IPS DF 6.9 (cell line): Measurements from ENCODE around the gene DRC7.

Experiments used
- DNase-seq: peaks from one replicate; pipeline ENCODE4 v3.0.0-alpha.2; 2013; ENCODE audit warnings: low read depth, low spot score
- H3K27ac ChIP-seq: one replicate; pipeline ENCODE4 v1.5.1; 2013; ENCODE audit warnings: low read length, control low read depth
- H3K27me3 ChIP-seq: 2 replicates; pipeline ENCODE4 v1.6.1; 2013; ENCODE audit warnings: mild to moderate bottlenecking, low read length; ENCODE audit not compliant: control insufficient read depth, insufficient read depth
- H3K36me3 ChIP-seq: 2 replicates; pipeline ENCODE4 v1.6.1; 2013; ENCODE audit warnings: low read length; ENCODE audit not compliant: control insufficient read depth, insufficient read depth
- H3K4me1 ChIP-seq: 2 replicates; pipeline ENCODE4 v1.6.1; 2013; ENCODE audit warnings: low read length; ENCODE audit not compliant: control insufficient read depth, insufficient read depth
- H3K4me3 ChIP-seq: 2 replicates; pipeline ENCODE4 v1.5.1; 2013; ENCODE audit warnings: mild to moderate bottlenecking, low read length
- H3K9me3 ChIP-seq: 2 replicates; pipeline ENCODE4 v1.6.1; 2013; ENCODE audit warnings: low read length, inconsistent platforms; ENCODE audit not compliant: control insufficient read depth, insufficient read depth
- WGBS: extraction: QIAGEN DNeasy Blood & Tissue Kit; methylation state at CpG from one replicate; pipeline ENCODE4 v1.1.7; 2013; ENCODE audit warnings: mixed read lengths, missing lambda C conversion rate; ENCODE audit not compliant: insufficient read length, insufficient coverage; 5-methylcytosine and 5-hydroxymethylcytosine counted together

DRC7 gene

DNA sequence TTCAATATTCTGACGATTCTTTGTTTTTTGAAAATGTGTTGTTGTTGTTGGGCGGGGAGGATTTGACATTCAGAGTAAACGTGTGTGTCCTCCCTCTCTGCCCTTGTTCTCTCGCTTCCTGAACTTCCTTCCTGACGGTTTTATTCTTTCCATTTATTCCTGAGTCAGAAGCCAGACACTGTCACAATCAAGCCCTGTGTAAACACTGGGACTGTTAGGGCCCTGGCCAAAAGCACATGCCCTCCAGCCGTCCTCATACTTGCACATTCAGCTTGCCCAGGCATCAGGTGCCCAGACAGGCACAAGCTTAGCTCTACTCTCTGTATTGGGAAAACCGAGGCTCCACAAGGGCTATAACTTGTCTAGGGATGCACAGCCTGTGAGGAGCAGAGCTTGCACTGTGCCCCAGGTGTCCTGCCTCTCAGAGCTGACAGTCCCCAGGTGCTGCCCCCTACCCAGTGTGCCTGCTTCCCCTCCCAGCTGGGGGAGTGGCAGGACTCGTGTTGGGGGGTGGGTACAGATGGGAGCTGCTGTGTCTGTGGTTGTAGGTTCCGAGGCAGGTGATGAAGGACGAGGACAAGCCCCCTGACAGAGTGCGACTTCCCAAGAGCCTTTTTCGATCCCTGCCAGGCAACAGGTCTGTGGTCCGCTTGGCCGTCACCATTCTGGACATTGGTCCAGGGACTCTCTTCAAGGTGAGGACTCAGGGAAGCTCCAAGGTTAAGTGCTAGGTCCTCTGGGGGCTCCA is 16.8 kb upstream of the DRC7 start:
- no CpG with 5 or more reads among the region's 14 CpGs for WGBS
- no peak overlapping the region for H3K4me3 ChIP-seq
- no peaks in the 10 kb centered on the region for H3K9me3 ChIP-seq
- H3K4me1 ChIP-seq = peaks cover 2% of the 10 kb centered on the region; the same call in 1 of the 2 replicates
- no peak for DNase-seq
- H3K27me3 ChIP-seq = no peaks in the 10 kb centered on the region
- no peak overlapping the region for H3K27ac ChIP-seq
- no peaks in the 10 kb centered on the region for H3K36me3 ChIP-seq

DNA sequence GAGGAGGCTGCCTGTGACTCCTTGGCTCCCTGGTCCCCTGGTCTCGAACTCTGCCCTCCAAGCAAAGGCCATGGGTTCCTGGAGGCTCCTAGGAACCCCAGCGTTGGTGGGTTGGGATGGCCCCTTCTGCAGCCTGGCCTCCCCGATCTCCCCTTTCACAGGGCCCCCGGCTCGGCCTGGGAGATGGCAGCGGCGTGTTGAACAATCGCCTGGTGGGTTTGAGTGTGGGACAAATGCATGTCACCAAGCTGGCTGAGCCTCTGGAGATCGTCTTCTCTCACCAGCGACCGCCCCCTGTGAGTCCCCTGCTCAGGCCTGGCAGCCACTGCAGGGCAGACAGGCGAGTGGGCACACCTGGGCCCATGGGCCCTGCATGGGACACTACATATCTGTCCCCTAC is 15.6 kb upstream of the DRC7 start:
- no peak overlapping the region for H3K4me3 ChIP-seq
- H3K27me3 ChIP-seq = no peaks in the 10 kb centered on the region
- H3K4me1 ChIP-seq = peaks cover 2% of the 10 kb centered on the region; the same call in 1 of the 2 replicates
- no peak overlapping the region for H3K27ac ChIP-seq
- DNase-seq = no peak
- whole genome bisulfite sequencing = no CpG with 5 or more reads among the region's 12 CpGs
- no peaks in the 10 kb centered on the region for H3K36me3 ChIP-seq
- no peaks in the 10 kb centered on the region for H3K9me3 ChIP-seq

DNA sequence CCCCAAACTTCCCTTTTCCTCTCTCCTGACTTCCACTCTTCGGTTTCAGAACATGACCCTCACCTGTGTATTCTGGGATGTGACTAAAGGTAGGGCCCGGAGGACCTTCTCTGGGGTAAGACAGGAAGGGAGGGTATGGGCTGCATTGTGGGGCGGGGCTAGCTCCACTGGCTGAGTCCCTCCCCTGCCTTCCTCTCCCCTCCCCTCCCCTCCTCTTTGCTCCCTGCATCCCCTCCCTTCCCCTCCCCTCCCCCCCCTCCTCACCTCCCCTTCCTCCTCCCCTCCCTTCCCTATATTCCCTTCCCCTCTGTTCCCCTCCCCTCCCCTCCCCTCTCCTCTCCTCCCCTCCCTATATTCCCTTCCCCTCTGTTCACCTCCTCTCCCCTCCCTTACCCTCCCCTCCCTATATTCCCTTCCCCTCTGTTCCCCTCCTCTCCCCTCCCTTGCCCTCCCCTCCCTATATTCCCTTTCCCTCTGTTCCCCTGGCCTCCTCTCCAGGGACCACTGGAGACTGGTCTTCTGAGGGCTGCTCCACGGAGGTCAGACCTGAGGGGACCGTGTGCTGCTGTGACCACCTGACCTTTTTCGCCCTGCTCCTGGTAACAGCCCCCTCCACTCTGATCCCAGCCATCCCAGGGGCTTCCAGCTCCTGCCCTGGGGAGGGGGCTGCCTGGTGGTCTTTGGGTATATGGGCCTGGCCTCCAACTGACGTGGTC is 14.7 kb upstream of the DRC7 start:
- no peak for DNase-seq
- Histone ChIP-seq H3K4me1 (peaks cover 2% of the 10 kb centered on the region; the same call in 1 of the 2 replicates), H3K27me3 (no peaks in the 10 kb centered on the region), H3K27ac (no peak overlapping the region), H3K9me3 (no peaks in the 10 kb centered on the region), H3K4me3 (no peak overlapping the region), H3K36me3 (no peaks in the 10 kb centered on the region)
- no CpG with 5 or more reads among the region's 7 CpGs for WGBS

DNA sequence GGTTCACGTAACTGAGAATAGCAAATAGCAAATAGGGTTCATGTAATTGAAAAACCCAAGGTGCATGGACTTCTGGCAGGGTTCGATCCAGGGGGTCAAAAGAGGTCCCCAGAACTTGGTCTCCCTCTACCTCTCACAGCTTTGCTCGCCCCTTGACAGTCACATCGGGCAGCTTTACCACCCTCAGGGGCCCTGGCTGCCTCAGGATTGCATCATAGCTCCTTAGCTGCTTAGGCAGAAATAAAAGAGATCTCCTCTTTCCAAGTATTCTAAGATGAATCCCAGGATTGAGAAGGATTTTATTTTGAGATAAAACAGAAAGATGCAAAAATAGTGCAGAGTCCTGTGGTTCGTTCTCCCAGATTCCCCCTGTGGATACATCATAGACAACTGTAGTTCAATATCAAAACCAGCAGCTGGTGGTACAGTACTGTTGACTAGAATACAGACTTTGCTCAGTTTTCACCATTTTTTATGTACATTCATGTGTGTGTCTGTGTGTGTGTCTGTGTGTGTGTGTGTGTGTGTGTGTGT is 13.7 kb upstream of the DRC7 start:
- Histone ChIP-seq H3K27me3 (no peaks in the 10 kb centered on the region), H3K4me1 (peaks cover 2% of the 10 kb centered on the region; the same call in 1 of the 2 replicates), H3K9me3 (no peaks in the 10 kb centered on the region), H3K27ac (no peak overlapping the region), H3K4me3 (no peak overlapping the region), H3K36me3 (no peaks in the 10 kb centered on the region)
- WGBS = no CpG with 5 or more reads among the region's 5 CpGs
- no peak for DNase-seq

DNA sequence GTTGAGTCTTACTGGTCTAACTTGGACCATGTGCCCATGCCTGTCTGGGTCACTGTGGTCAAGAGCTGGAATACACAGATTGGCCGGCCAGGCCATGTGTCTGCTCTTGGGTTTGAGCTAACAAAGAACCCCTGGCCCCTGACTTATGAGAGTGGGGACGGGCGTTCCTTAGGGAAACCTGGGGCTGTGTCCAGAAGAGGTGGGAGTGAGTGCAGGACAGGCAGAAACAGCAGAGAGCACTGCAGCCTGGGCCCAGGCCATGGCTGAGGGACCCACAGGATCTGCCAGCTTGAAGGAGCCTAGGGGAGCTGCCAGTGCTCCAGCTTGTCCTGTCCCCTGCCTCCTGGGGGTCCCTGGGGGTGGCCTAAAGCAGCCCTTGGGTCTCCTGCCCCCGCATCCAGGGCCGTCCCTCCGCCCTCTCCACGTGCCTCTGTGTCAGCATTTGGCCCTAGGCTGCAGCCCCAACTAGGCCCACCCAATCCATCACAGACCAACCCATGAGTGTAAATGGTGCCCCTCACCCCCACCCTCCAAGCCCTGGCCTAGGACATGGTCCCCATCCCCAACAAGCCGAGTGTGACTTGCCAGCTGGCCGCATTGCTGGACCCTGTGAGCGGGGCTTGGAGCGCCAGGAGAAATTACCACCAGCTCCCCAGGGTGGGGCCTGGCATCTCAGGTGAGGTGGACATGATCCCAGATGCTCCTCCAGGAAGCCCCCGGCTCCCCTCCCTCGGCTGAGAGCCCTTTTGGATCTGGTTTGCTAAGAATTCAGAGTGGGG is 12.5 kb upstream of the DRC7 start:
- no CpG with 5 or more reads among the region's 13 CpGs for WGBS
- H3K4me1 ChIP-seq = peaks cover 2% of the 10 kb centered on the region; the same call in 1 of the 2 replicates
- H3K27me3 ChIP-seq = no peaks in the 10 kb centered on the region
- no peak overlapping the region for H3K27ac ChIP-seq
- no peaks in the 10 kb centered on the region for H3K9me3 ChIP-seq
- H3K4me3 ChIP-seq = no peak overlapping the region
- H3K36me3 ChIP-seq = no peaks in the 10 kb centered on the region
- no peak for DNase-seq

DNA sequence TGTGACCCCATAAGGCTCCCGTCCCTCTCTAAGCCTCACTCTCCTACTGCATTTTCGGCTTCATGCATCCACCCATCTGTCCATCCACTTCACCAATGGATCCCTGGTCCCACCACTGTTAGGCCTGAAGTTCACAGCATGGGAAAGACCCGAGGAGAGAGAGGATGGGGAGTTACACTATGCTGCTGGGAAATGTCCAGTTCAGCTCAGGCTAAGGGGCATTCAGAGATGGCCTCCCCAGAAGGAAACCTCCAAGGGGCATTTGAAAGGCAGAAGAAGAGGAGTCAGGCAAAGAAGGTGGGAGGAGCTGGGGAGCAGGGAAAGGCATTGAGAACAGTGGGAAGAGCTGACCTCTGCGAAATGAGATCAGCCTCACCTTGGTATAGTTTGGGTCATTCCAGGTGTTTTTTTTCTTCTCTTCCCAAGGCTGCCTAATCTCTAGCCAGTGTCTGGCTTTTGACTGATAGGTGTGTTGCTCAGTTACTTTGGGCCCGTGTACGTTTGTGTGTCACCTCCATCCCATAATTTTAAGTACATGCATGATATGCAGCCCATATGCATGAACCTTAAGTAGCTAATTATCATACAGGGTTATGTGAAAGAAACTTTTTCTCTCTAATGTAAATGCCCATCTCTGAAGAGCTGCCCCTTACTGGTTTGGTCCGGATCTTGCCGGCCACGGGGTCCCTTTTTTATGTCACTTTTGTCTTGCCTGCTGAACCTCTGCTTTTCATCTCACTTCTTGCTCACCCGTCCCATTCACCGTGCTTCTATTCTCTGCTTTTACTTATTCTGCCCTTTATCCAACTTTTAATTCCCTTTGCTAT is 11.6 kb upstream of the DRC7 start:
- no peaks in the 10 kb centered on the region; the same call in 1 of the 2 replicates for H3K4me1 ChIP-seq
- no peak overlapping the region for H3K27ac ChIP-seq
- no peak for DNase-seq
- no peaks in the 10 kb centered on the region for H3K9me3 ChIP-seq
- no peak overlapping the region for H3K4me3 ChIP-seq
- no CpG with 5 or more reads among the region's 11 CpGs for WGBS
- H3K27me3 ChIP-seq = no peaks in the 10 kb centered on the region
- H3K36me3 ChIP-seq = no peaks in the 10 kb centered on the region

DNA sequence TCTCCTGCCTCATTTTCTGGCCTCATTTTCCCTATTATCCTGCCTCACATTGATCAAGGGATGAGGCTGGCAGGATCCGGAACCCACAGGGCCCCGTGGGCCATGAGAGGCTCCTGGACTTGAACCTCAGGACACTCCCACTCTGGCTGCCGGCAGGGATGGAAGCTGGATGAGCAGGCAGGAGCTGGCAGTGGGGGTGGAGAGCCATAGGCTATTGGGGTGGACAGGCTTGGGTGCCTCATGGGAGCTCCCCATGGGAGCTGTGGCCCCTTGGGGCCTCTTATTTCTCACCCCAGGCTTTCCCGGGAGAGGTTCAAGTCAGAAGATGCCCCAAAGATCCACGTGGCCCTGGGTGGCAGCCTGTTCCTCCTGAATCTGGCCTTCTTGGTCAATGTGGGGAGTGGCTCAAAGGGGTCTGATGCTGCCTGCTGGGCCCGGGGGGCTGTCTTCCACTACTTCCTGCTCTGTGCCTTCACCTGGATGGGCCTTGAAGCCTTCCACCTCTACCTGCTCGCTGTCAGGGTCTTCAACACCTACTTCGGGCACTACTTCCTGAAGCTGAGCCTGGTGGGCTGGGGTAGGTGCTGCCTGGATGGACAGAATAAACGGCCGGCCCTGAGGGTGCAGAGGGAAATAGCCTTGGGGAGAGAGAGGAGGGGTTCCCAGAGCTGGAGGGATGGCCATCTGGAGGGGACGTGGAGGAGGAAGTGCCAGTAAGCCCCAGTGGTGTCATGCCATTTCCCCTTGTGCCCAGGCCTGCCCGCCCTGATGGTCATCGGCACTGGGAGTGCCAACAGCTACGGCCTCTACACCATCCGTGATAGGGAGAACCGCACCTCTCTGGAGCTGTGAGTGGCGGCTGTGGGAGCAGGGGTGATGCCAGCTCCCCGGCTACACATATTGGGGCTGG is 10.7 kb upstream of the DRC7 start:
- H3K9me3 ChIP-seq = no peaks in the 10 kb centered on the region
- H3K36me3 ChIP-seq = no peaks in the 10 kb centered on the region
- H3K27me3 ChIP-seq = no peaks in the 10 kb centered on the region
- H3K27ac ChIP-seq = no peak overlapping the region
- DNase-seq = no peak
- H3K4me3 ChIP-seq = no peak overlapping the region
- no peaks in the 10 kb centered on the region for H3K4me1 ChIP-seq
- WGBS = no CpG with 5 or more reads among the region's 18 CpGs

DNA sequence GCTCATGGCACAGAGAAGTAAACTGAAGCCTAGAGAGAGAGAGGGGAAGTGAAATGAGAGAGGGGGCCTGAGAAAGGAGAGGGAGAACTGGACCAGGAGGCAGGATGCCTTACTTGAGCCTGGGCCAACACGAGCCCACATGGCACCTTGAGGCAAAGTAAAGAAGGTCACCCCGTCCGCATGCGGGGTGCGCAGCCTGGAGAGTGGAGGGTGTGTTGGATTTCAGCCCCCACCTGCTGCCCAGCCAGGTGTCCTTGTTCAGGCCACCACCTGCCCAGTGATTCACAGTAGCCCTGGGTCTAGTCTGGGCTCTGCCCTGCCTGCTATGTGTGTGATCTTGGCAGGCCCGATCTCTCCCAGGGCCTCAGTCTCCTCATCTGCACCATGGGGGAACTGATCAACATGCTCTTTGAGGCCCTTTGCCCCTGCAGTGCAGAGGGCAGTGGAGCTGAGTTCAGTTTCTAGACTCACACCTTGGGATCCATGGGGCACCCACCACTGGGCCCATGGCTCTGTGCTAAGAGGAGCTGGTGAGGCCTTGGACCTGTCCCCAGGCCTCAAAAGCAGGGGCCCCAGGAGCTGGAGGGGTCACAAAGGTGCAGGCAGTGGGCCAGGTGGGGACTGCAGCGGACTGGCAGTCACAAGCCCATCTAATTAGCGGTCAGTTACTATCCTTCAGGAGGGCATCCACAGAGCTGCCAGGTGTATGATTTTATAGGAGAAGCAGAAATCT is 9.8 kb upstream of the DRC7 start:
- Histone ChIP-seq H3K27ac (no peak overlapping the region), H3K4me1 (peaks cover 1% of the 10 kb centered on the region; the same call in 1 of the 2 replicates), H3K4me3 (no peak overlapping the region), H3K36me3 (no peaks in the 10 kb centered on the region), H3K9me3 (no peaks in the 10 kb centered on the region), H3K27me3 (no peaks in the 10 kb centered on the region)
- DNase-seq = no peak
- WGBS = no CpG with 5 or more reads among the region's 8 CpGs

DNA sequence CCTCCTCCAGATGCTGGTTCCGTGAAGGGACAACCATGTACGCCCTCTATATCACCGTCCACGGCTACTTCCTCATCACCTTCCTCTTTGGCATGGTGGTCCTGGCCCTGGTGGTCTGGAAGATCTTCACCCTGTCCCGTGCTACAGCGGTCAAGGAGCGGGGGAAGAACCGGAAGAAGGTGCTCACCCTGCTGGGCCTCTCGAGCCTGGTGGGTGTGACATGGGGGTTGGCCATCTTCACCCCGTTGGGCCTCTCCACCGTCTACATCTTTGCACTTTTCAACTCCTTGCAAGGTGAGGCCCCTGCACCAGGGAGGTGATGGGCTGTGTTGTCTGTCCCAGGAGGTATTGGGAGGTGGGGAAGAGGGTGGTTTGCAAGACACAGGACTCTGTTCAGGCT is 9.0 kb upstream of the DRC7 start:
- Histone ChIP-seq H3K36me3 (no peaks in the 10 kb centered on the region), H3K27ac (no peak overlapping the region), H3K4me3 (no peak overlapping the region), H3K4me1 (peaks cover 2% of the 10 kb centered on the region; the same call in 1 of the 2 replicates), H3K9me3 (no peaks in the 10 kb centered on the region), H3K27me3 (no peaks in the 10 kb centered on the region)
- WGBS = no CpG with 5 or more reads among the region's 11 CpGs
- DNase-seq = no peak
